Breast epithelium (tissue), 4 donors: Measurements from ENCODE around the gene B4GAT1. TPM values are rescaled to one million over a fixed set of nuclear protein-coding genes. Genes with fewer than 3 reads are reported as not detected.
"Not testable (repeated sequence)": the region's sequence is repeated elsewhere in the genome, so short reads cannot be mapped to it uniquely, and the experiment has no call there.

Experiments
- DNase-seq, 2 donors: peaks; one replicate each; pipeline ENCODE4 v3.0.0-alpha.2; 2019; ENCODE audit warnings: low spot score in 2 of 2
- H3K27ac ChIP-seq, 2 donors: fragments of 200-600 bp; sonication (generic) in 1 of 2; one replicate each; pipeline ENCODE4 v1.5.1; 2016 to 2019; ENCODE audit warnings: mild to moderate bottlenecking in 1 of 2
- H3K27me3 ChIP-seq, 2 donors: fragments of 200-600 bp; sonication (generic) in 1 of 2; one replicate each; pipeline versions ENCODE4 v1.5.1 to v1.6.0; 2017 to 2019; ENCODE audit warnings: control low read depth in 1 of 2, mild to moderate bottlenecking in 1 of 2
- H3K36me3 ChIP-seq: fragments of 200-600 bp; one replicate; pipeline ENCODE4 v1.5.1; 2019
- H3K4me1 ChIP-seq, 2 donors: fragments of 200-600 bp; sonication (generic); one replicate each; pipeline ENCODE4 v1.5.1; 2016 to 2019; ENCODE audit warnings: control low read depth in 1 of 2
- H3K4me3 ChIP-seq, 3 donors: fragments of 200-600 bp; sonication (generic); 1 replicate in 2 of 3; 2 replicates in 1 of 3; pipeline ENCODE4 v1.5.1; 2016 to 2019; ENCODE audit warnings: mild to moderate bottlenecking in 3 of 3, moderate library complexity in 2 of 3
- H3K9me3 ChIP-seq, 2 donors: fragments of 200-600 bp; sonication (generic) in 1 of 2; one replicate each; pipeline ENCODE4 v1.5.1; 2016 to 2019; ENCODE audit warnings: control low read depth in 1 of 2
- POLR2A ChIP-seq: fragments of 450-650 bp; IDR thresholded peaks from one replicate; pipeline ENCODE4 v1.6.1; 2016; ENCODE audit warnings: antibody characterized with exemption, mild to moderate bottlenecking, moderate library complexity
- POLR2AphosphoS5 ChIP-seq, 3 donors: sonication (generic); formaldehyde crosslinking; IDR thresholded peaks; one replicate each; pipeline ENCODE4 v1.6.1; 2017; ENCODE audit warnings: antibody characterized with exemption in 3 of 3
- intact Hi-C: fragments of 100-400 bp; cut with DNase I; formaldehyde crosslinking; loops from one replicate; pipeline ENCODE4 v1.15.1; 2023; ENCODE audit warnings: low total_unique reads
- total RNA-seq, 3 donors: library from RNA; depleted of rRNA; stranded (reverse); fragments of >200 nt; gene quantifications; one replicate each; pipeline ENCODE4 v1.1.0, GENCODE V29; 2016
- TF ChIP-seq, protein P1 (sequence below), 3 donors: fragments of 450-650 bp; IDR thresholded peaks; one replicate each; pipeline ENCODE4 v1.5.1; 2016 to 2017; ENCODE audit warnings: antibody characterized with exemption in 3 of 3, mild to moderate bottlenecking in 3 of 3, moderate library complexity in 3 of 3

B4GAT1 gene
- total RNA-seq, 3 donors from 2014 or later = 20.0 to 35.4 (median 30.1) TPM

DNA sequence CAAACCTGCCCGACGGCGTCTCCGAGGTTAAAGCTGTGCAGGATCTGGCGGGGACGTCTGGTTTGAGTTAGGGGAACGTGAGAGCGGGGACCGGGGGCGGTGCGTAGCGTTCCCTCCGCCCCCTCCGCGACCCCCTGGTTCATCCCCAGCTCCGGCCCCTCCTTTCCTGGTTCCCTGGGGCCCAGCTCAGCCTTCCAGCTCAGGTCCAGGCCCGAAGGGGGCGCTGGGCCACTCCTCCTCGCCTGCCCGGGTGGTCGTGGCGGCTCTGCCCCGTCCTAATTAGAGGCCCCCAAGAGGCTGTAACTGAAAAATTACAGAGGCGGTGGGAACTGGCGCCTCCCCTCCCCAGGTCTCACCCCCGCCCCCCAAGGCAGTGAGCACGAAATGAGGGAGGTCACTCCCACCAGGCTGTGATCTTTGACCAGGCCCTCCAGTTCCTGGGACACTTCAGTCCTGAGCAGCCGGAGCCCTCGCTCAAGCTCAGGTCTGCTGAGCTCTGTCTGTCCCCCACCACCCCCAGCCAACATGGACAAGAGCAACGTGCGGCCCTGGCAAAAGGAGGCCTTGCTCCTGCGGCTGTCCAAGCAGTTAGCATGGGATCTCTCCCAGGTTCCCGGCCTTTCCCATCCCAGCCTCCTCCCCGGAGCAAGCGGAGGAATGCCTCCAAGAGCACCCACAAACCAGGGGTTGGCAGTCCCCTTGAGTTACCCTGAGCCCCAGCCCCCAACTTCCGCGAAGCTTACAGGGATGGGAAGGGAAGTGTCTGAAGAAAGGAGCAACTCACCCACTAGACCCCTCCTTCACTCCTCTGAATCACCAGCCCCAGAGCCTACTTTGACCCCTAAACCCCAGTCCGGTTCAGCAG lies 33.9 kb downstream of the B4GAT1 start:
- TF ChIP-seq, protein P1, sequence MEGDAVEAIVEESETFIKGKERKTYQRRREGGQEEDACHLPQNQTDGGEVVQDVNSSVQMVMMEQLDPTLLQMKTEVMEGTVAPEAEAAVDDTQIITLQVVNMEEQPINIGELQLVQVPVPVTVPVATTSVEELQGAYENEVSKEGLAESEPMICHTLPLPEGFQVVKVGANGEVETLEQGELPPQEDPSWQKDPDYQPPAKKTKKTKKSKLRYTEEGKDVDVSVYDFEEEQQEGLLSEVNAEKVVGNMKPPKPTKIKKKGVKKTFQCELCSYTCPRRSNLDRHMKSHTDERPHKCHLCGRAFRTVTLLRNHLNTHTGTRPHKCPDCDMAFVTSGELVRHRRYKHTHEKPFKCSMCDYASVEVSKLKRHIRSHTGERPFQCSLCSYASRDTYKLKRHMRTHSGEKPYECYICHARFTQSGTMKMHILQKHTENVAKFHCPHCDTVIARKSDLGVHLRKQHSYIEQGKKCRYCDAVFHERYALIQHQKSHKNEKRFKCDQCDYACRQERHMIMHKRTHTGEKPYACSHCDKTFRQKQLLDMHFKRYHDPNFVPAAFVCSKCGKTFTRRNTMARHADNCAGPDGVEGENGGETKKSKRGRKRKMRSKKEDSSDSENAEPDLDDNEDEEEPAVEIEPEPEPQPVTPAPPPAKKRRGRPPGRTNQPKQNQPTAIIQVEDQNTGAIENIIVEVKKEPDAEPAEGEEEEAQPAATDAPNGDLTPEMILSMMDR (IDR thresholded peaks at IDR 0.05) = no peak
- no peak for TF ChIP-seq POLR2A
- no peak for TF ChIP-seq POLR2AphosphoS5 (IDR thresholded peaks at IDR 0.05)
- peaks cover 10 to 13% of the 10 kb centered on the region in 2 donors for H3K4me1 ChIP-seq
- H3K9me3 ChIP-seq = no peaks in the 10 kb centered on the region
- H3K27ac ChIP-seq = peak overlapping the region; percentile 83 to 95
- DNase-seq = no peak
- peak overlapping the region; percentile 53 to 77 (median 64) for H3K4me3 ChIP-seq
- H3K27me3 ChIP-seq = peaks cover 3% of the 10 kb centered on the region in 2 donors
- intact Hi-C loops = no loop called here
- H3K36me3 ChIP-seq = no peaks in the 10 kb centered on the region

DNA sequence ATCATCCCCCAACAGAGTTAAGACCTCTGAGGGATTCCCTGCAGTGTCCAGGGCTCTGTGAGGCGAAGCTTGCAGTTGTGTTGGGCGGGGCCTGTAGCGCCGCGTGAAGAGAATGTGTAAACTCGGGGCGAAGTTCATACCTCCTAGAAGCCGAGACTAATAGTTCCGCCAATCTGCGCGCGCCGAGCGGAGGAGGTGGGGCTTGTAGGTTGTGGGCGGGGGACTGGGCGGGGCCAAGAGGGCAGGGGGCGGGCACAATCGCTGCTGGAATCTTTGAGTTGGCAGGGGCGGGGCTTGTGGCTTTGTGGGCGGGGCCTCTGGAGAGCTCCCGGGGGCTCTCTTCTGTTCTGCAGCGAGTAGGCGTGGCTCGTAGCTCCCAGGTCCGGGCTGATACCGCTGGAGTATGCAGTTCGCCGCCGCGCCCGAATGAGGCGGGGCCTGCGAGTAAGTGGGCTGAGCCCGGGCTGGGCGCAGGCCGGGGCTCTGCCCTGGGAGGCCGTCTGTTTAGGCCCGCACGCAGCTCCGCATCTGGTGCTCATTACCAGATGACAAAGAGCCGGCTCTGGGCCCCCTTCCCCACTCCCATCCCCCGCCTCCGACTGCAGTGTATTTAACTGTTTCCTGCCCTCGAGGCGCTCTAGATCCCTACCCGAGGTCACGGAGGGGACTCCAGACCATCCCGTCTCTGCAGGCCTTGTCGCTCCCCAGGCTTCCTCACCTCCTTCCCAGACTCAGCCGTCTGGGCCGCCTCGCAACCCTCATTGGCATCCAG lies 34.7 kb downstream of the B4GAT1 start:
- Histone ChIP-seq H3K36me3 (no peaks in the 10 kb centered on the region), H3K9me3 (no peaks in the 10 kb centered on the region), H3K4me3 (peak overlapping the region; percentile 53 to 77 (median 64)), H3K4me1 (peaks cover 3 to 10% of the 10 kb centered on the region in 2 donors), H3K27ac (peak overlapping the region; percentile 83 to 95), H3K27me3 (peaks cover 3% of the 10 kb centered on the region in 2 donors)
- intact Hi-C loops = no loop called here
- DNase-seq = peak; percentile 94 to 97
- TF ChIP-seq, protein P1 (IDR thresholded peaks at IDR 0.05) = no peak
- TF ChIP-seq POLR2A (no peak), POLR2AphosphoS5 (IDR thresholded peaks at IDR 0.05) (peak in 1 of 3 donors; percentile 43)

DNA sequence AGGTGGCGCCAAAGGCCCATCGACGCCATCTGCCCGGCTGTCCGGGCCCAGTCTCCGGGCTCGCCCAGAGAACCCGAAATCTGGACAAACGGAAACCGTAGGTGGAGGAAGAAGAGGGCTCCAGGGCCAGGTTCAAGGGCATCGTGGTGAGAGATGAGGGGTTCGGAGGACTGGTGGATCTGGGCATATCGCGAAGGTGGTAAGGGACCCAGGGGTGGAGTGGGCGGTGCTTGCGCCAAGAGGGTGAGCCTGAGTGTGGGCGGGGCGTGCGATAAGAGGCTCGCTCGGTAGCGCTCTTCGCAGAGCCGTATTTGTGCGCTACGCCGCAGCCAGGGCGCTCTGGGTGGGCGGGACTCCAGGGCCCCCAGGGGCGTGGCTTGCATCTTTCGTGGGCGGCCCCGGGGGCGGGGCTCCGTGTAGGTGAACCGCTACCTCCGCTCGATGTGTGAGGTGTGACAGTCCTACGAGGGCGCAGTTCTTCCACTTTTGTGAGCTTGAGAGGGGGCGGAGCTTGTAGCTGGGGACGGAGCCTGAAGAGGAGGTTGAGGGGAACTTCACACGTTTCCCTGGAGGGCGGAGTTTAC lies 35.4 kb downstream of the B4GAT1 start:
- peak overlapping the region; percentile 83 to 95 for H3K27ac ChIP-seq
- intact Hi-C loops = no loop called here
- TF ChIP-seq POLR2A (no peak), POLR2AphosphoS5 (IDR thresholded peaks at IDR 0.05) (peak; percentile 12 to 43 (median 32))
- TF ChIP-seq, protein P1 (IDR thresholded peaks at IDR 0.05) = peak; percentile 44 to 92 (median 91)
- no peaks in the 10 kb centered on the region for H3K9me3 ChIP-seq
- H3K27me3 ChIP-seq = peaks cover 3% of the 10 kb centered on the region in 2 donors
- H3K4me3 ChIP-seq = peak overlapping the region; percentile 53 to 77 (median 64)
- H3K36me3 ChIP-seq = no peaks in the 10 kb centered on the region
- peaks cover 0 to 6% of the 10 kb centered on the region in 2 donors for H3K4me1 ChIP-seq
- peak; percentile 77 to 92 for DNase-seq

DNA sequence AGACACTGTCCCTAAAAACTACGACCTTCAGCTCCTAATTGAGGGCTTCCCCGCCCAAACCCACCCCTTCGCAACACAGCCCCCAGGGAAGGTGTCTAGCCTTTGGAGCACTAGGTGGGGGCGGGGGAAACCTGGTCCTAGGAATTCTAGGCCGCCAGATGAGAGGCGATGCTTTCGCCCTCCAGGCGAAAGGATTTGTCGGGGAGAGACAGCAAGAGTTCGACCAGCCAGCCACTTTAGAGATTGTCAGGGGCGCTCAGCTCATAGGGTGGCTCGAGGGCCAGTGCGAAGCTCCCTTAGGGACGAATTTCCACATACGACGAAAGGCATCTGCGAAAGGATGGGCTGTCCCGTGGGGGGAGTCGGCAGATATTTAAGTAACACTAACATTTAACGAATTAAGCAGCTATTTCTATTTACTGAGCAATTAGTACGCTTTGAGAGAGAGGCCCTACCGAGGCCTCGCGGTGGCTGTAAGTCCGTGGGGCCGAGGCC lies 35.9 kb downstream of the B4GAT1 start:
- DNase-seq = no peak
- intact Hi-C loops = no loop called here
- peaks cover under 1 to 3% of the 10 kb centered on the region in 2 donors for H3K27me3 ChIP-seq
- no peaks in the 10 kb centered on the region for H3K9me3 ChIP-seq
- peak overlapping the region; percentile 53 to 77 (median 64) for H3K4me3 ChIP-seq
- TF ChIP-seq, protein P1 (IDR thresholded peaks at IDR 0.05) = no peak
- TF ChIP-seq POLR2AphosphoS5 (IDR thresholded peaks at IDR 0.05) (no peak), POLR2A (no peak)
- peaks cover 0 to 6% of the 10 kb centered on the region in 2 donors for H3K4me1 ChIP-seq
- no peaks in the 10 kb centered on the region for H3K36me3 ChIP-seq
- H3K27ac ChIP-seq = peak overlapping the region; percentile 83 to 95

DNA sequence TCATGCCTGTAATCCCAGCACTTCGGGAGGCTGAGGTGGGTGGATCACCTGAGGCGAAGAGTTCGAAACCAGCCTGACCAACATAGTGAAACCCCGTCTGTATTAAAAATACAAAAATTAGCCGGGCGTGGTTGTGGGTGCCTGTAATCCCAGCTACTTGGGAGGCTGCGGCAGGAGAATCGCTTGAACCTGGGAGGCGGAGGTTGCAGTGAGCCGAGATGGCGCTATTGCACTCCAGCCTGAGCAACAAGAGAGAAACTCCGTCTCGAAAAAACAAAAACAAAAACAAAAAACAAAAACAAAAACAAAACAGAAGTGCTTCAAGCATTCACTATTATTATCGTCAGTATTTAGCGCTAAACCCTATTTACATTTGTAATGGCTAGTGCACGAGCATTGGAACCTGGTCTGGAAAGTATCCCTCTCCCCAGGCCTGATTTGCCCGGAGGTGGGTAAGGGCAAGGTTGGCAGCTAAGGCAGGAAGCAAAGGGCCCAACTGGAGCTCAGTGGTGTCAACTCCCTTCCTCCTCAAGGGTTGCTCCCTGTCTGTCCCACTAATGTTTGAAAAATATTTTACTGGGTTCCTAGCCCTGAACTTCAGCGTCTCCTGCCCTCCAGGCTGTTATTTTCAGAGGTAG lies 36.5 kb downstream of the B4GAT1 start:
- H3K27me3 ChIP-seq, H3K9me3 ChIP-seq, intact Hi-C loops, H3K4me1 ChIP-seq, H3K4me3 ChIP-seq, H3K36me3 ChIP-seq, H3K27ac ChIP-seq, DNase-seq: not testable (repeated sequence)
